Smooth muscle cell (in vitro differentiated cells): Measurements from ENCODE around the gene RTN1. TPM values are rescaled to one million over a fixed set of nuclear protein-coding genes. Genes with fewer than 3 reads are reported as not detected.

ENCODE experiments used
- DNase-seq: peaks from one replicate; lab custom pipeline; 2025; ENCODE audit not compliant: unreplicated experiment; lab: John Stamatoyannopoulos, UW
- H2AFZ ChIP-seq: fragments of 200-600 bp; sonication (generic); 2 replicates; pipeline ENCODE4 v1.6.0; 2016; ENCODE audit warnings: antibody characterized with exemption, low read depth, mild to moderate bottlenecking
- H3F3A ChIP-seq: fragments of 200-600 bp; sonication (generic); 2 replicates; pipeline ENCODE4 v1.6.0; 2017; ENCODE audit warnings: antibody characterized with exemption, low read depth
- H3K27ac ChIP-seq: fragments of 200-600 bp; sonication (generic); 2 replicates; pipeline ENCODE4 v1.5.1; 2016; ENCODE audit warnings: low read depth, mild to moderate bottlenecking
- H3K27me3 ChIP-seq: fragments of 200-600 bp; sonication (generic); 2 replicates; pipeline ENCODE4 v1.6.1; 2016; ENCODE audit warnings: low read depth, mild to moderate bottlenecking
- H3K36me3 ChIP-seq: fragments of 200-600 bp; sonication (generic); 2 replicates; pipeline ENCODE4 v1.5.1; 2016; ENCODE audit warnings: low read depth
- H3K4me1 ChIP-seq: fragments of 200-600 bp; sonication (generic); 2 replicates; pipeline ENCODE4 v1.5.1; 2016; ENCODE audit warnings: low read depth
- H3K4me2 ChIP-seq: fragments of 200-600 bp; sonication (generic); 2 replicates; pipeline ENCODE4 v1.6.0; 2016; ENCODE audit warnings: mild to moderate bottlenecking
- H3K4me3 ChIP-seq: fragments of 200-600 bp; sonication (generic); 2 replicates; pipeline ENCODE4 v1.5.1; 2016; ENCODE audit warnings: mild to moderate bottlenecking
- H3K79me2 ChIP-seq: fragments of 200-600 bp; sonication (generic); 2 replicates; pipeline ENCODE4 v1.6.0; 2016; ENCODE audit warnings: low read depth, mild to moderate bottlenecking
- H3K9ac ChIP-seq: fragments of 200-600 bp; sonication (generic); 2 replicates; pipeline ENCODE4 v1.6.0; 2016; ENCODE audit warnings: low read depth
- H3K9me3 ChIP-seq: fragments of 200-600 bp; sonication (generic); replicated peaks from 2 replicates; pipeline ENCODE4 v1.5.1; 2016; ENCODE audit warnings: low read depth
- H4K20me1 ChIP-seq: fragments of 200-600 bp; sonication (generic); 2 replicates; pipeline ENCODE4 v1.6.0; 2016; ENCODE audit warnings: low read depth
- WGBS: methylation state at CpG from one replicate; pipeline ENCODE4 v1.1.7; 2016; ENCODE audit warnings: low lambda C conversion rate; 5-methylcytosine and 5-hydroxymethylcytosine counted together
- polyA plus RNA-seq: library from polyadenylated mRNA; unstranded; fragments of >200 nt; fragmentation: Nextera tagmentation; extraction: Ambion mirVana; gene quantifications from 2 replicates; pipeline ENCODE4 v1.2.1, GENCODE V29; 2016
- total RNA-seq: library from RNA; depleted of rRNA; stranded (reverse); fragments of >200 nt; gene quantifications from 2 replicates; pipeline ENCODE4 v1.2.3, GENCODE V29; 2014
- TF ChIP-seq, protein P1 (sequence below): fragments of 200-600 bp; sonication (generic); IDR thresholded peaks from 2 replicates; pipeline ENCODE4 v1.5.1; 2017; ENCODE audit warnings: borderline replicate concordance, mild to moderate bottlenecking, antibody characterized with exemption; ENCODE audit not compliant: insufficient read depth, poor library complexity, severe bottlenecking

Gene RTN1
- total and polyA plus RNA-seq, 2 experiments from 2014 or later = not detected

GRCh38 chr14:59638885-59639284 is 231.7 kb downstream of the RTN1 start:
- Histone ChIP-seq H3K9ac (no peak overlapping the region), H3K36me3 (no peaks in the 10 kb centered on the region), H3K27me3 (no peaks in the 10 kb centered on the region), H3K27ac (no peak overlapping the region), H3K4me1 (no peaks in the 10 kb centered on the region), H3K9me3 (no peaks in the 10 kb centered on the region), H3K4me2 (no peak overlapping the region), H3K79me2 (no peaks in the 10 kb centered on the region), H3F3A (no peaks in the 10 kb centered on the region), H4K20me1 (no peaks in the 10 kb centered on the region), H3K4me3 (no peak overlapping the region), H2AFZ (no peak overlapping the region)
- TF ChIP-seq, protein P1, sequence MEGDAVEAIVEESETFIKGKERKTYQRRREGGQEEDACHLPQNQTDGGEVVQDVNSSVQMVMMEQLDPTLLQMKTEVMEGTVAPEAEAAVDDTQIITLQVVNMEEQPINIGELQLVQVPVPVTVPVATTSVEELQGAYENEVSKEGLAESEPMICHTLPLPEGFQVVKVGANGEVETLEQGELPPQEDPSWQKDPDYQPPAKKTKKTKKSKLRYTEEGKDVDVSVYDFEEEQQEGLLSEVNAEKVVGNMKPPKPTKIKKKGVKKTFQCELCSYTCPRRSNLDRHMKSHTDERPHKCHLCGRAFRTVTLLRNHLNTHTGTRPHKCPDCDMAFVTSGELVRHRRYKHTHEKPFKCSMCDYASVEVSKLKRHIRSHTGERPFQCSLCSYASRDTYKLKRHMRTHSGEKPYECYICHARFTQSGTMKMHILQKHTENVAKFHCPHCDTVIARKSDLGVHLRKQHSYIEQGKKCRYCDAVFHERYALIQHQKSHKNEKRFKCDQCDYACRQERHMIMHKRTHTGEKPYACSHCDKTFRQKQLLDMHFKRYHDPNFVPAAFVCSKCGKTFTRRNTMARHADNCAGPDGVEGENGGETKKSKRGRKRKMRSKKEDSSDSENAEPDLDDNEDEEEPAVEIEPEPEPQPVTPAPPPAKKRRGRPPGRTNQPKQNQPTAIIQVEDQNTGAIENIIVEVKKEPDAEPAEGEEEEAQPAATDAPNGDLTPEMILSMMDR = no peak
- WGBS = 87% methylated on average over 4 of the region's 4 CpGs
- no peak for DNase-seq

DNA sequence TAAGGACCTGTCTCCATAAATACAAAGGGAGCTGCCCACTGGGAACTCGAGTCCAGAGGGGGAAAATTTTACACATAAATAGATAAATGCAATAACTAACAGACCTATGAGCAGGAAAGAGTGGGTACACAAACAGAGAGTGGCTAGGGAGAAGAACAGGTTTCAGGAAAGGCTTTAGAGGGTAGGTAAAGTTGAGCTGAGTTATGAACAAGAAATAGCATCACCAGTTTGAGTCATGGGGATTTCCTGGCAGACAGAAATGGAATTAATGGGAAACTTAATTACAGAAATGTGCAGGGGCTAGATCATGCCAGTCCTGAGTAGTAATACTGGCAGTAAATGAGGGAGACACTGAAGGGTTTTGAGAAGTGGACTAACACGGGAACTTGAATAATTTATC is 236.0 kb downstream of the RTN1 start:
- TF ChIP-seq, protein P1 = no peak
- no peaks in the 10 kb centered on the region for H3K9me3 ChIP-seq
- H3K27me3 ChIP-seq = peaks cover 30% of the 10 kb centered on the region
- H2AFZ ChIP-seq = no peak overlapping the region
- H3K4me3 ChIP-seq = no peak overlapping the region
- no peak overlapping the region for H3K4me2 ChIP-seq
- no peaks in the 10 kb centered on the region for H3K79me2 ChIP-seq
- no peaks in the 10 kb centered on the region for H3K36me3 ChIP-seq
- no peak for DNase-seq
- H3F3A ChIP-seq = no peaks in the 10 kb centered on the region
- H3K4me1 ChIP-seq = no peaks in the 10 kb centered on the region
- no peaks in the 10 kb centered on the region for H4K20me1 ChIP-seq
- 76% methylated on average over 2 of the region's 2 CpGs for WGBS
- H3K9ac ChIP-seq = no peak overlapping the region
- H3K27ac ChIP-seq = no peak overlapping the region

- no peak for DNase-seq
- H3K36me3 ChIP-seq = no peaks in the 10 kb centered on the region
- H3K4me1 ChIP-seq = no peaks in the 10 kb centered on the region
- H3K79me2 ChIP-seq = no peaks in the 10 kb centered on the region
- WGBS = 71% methylated on average over 3 of the region's 3 CpGs
- no peak overlapping the region for H2AFZ ChIP-seq
- no peak overlapping the region for H3K9ac ChIP-seq
- H3K4me3 ChIP-seq = no peak overlapping the region
- TF ChIP-seq, protein P1 = no peak
- H3K9me3 ChIP-seq = no peaks in the 10 kb centered on the region
- H3K27ac ChIP-seq = no peak overlapping the region
- H3K4me2 ChIP-seq = no peak overlapping the region
- no peaks in the 10 kb centered on the region for H4K20me1 ChIP-seq
- H3K27me3 ChIP-seq = peaks cover 42% of the 10 kb centered on the region
- H3F3A ChIP-seq = no peaks in the 10 kb centered on the region
Observed at GRCh38 chr14:59633486-59633885, 237.1 kb downstream of the RTN1 start.

- Histone ChIP-seq H3K4me2 (no peak overlapping the region), H3K27ac (no peak overlapping the region), H3K9ac (no peak overlapping the region), H3K4me3 (no peak overlapping the region), H3K27me3 (peaks cover 53% of the 10 kb centered on the region), H3K9me3 (no peaks in the 10 kb centered on the region), H3K36me3 (no peaks in the 10 kb centered on the region), H2AFZ (no peak overlapping the region), H3K4me1 (no peaks in the 10 kb centered on the region), H3K79me2 (no peaks in the 10 kb centered on the region), H3F3A (no peaks in the 10 kb centered on the region), H4K20me1 (no peaks in the 10 kb centered on the region)
- WGBS = 46% methylated on average over 3 of the region's 3 CpGs
- no peak for DNase-seq
- TF ChIP-seq, protein P1 = peak; percentile 38
Observed at GRCh38 chr14:59632381-59632780, 238.2 kb downstream of the RTN1 start.
